GM18505 (cell line): ENCODE data around the gene KRT8.

Experiments used
- ATAC-seq: cut with Tn5 transposase; IDR thresholded peaks from one replicate; pipeline ENCODE4 v1.9.1; 2021; ENCODE audit not compliant: unreplicated experiment
- POLR2A ChIP-seq: IDR thresholded peaks from 4 replicates; pipeline ENCODE4 v1.6.1; 2011; ENCODE audit warnings: borderline replicate concordance; ENCODE audit not compliant: insufficient read depth, insufficient read length; ENCODE audit errors: extremely low read depth

The KRT8 gene

DNA sequence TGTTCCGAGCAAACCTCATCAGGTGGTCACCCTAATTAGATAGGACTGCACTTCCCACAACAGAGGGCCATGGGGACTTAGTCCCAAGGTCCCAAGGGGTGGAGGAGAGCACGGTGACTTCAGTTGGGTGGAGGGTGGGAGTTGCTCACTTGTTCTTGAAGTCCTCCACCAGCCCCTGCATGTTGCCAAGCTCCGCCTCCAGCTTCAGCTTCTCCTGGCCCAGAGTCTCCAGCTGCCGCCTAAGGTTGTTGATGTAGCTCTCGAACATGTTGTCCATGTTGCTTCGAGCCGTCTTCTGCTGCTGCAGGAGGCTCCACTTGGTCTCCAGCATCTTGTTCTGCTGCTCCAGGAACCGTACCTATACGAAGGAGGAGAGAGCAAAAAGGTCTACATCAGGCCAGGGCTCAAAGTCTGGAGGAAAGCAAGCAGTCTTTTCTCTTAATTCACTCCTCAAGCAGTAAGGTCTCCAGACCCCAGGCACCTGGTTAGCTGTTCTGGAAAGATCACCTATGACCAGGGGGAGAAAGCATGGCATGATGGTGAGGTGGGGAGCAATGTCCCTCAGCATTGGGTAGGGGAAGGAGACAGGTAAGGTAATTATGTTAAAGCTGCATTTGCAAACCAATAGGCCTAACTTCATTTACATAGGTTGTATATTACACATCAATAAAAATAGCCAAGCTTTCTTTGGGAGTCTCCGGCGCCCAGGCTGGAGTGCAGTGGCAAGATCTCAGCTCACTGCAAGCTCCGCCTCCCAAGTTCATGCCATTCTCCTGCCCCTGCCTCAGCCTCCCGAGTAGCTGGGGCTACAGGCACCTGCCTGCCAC, 2.9 kb downstream of the KRT8 start:
- ATAC-seq: no peak
- no peak for TF ChIP-seq POLR2A

- no peak for TF ChIP-seq POLR2A
- ATAC-seq: no peak
Observed at GRCh38 chr12:52900896-52901714, 3.8 kb downstream of the KRT8 start.

DNA sequence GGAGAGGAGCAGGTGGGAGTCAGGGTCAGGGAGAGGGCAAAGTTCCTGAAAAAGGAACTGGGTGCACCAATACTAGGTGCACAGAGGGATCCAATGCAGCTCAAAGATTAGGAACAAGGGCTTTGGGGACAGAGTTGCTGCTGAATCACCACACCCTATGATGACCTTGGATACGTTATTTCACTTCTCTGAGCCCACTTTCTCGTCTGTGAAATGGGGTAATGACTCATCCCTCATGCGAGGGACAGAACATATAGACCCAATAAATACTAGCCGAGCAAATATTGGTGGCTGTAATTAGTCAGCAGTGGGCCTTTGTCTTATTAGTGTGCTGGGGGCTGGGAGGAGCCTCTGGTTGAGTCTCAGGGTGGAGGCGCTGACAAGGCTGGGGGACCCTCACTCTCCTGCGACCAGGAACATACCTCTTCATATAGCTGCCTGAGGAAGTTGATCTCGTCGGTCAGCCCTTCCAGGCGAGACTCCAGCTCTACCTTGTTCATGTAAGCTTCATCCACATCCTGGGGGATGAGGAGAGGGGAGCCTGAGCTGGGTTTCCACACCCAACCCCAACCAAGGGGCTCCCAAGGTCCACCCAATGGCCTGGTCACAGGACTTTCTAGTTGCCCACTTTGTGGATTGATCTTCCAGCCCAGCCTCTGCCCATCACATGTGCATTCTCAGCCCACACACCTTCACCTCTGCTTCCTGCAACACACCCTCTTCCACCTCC, 4.5 kb downstream of the KRT8 start:
- no peak for ATAC-seq
- TF ChIP-seq POLR2A: no peak

GRCh38 chr12:52899338-52900035, 5.4 kb downstream of the KRT8 start:
- TF ChIP-seq POLR2A: no peak

GRCh38 chr12:52896190-52897100, 8.4 kb downstream of the KRT8 start:
- no peak for ATAC-seq
- TF ChIP-seq POLR2A: no peak

More at GRCh38 chr12:52899338-52900035, 5.4 kb downstream of the KRT8 start:
- no peak for ATAC-seq

GRCh38 chr12:52895726-52896189, 9.1 kb downstream of the KRT8 start:
- ATAC-seq: no peak
- TF ChIP-seq POLR2A: no peak

- no peak for TF ChIP-seq POLR2A
Observed at GRCh38 chr12:52892974-52893373, 11.9 kb downstream of the KRT8 start.

DNA sequence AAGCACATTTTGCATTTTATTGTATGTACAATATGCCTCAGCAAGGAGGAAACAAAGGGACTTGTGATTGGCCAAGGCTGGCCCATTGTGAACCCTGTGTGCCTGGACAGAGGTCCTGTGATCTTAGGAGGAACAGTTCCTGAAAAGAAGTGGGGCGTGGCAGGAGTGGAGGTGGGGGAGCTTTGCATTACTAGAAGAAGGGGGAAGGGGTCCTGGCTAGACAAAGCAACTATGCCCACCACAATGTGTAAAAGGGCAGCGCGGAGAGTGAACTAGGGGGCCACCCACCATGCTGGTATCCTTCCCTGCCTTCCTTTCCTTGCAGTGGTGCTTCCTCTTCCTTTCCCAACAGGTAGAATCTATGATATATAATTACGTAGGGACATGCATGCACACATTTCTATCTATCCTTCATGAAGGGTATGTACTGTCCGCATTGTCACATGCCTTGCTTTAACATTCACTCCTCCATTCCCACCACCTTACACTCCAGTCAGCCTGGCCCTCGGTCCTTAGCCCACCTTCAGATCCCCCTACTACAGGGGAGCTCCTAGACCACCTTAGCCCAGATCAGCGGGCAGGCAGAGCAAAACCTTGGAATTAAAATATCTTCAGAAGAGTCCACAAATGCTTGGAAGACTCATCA, 12.5 kb downstream of the KRT8 start:
- no peak for TF ChIP-seq POLR2A
- ATAC-seq: no peak

More at GRCh38 chr12:52892974-52893373, 11.9 kb downstream of the KRT8 start:
- no peak for ATAC-seq

DNA sequence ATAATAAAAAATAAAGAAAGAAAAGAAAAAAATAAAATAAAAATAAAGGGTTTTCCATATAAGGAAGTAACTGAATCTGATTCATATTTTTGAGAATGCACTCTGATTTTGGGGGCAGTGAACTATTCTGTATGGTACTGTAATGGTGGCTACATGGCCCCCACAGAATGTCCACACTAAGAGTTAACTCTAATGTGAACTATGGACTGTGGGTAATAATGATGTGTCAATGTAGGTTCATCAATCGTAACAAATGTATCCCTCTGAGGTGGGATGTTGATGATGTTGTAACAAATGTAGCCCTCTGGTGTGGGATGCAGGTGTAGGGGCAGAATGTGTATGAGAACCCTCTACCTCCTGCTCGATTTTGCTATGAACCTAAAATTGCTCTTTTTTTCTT, 13.8 kb downstream of the KRT8 start:
- ATAC-seq: no peak
- TF ChIP-seq POLR2A: no peak

- ATAC-seq: no peak
Observed at GRCh38 chr12:52890417-52890816, 14.5 kb downstream of the KRT8 start.

More at GRCh38 chr12:52890417-52890816, 14.5 kb downstream of the KRT8 start:
- TF ChIP-seq POLR2A: no peak
